DOHH2 (cell line): ENCODE measurements around the gene MED12L.
A peak's percentile ranks its signal among the peaks of the same experiment; 100 is the strongest.

Experiments used
- H3F3A ChIP-seq: fragments of 200-600 bp; sonication (generic), shearing (Covaris generic); 2 replicates; pipeline ENCODE4 v1.6.0; 2016; ENCODE audit warnings: antibody characterized with exemption, mild to moderate bottlenecking; ENCODE audit not compliant: control insufficient read depth, insufficient read depth
- H3K27ac ChIP-seq: fragments of 200-600 bp; sonication (generic); 2 replicates; pipeline ENCODE4 v1.5.1; 2014; ENCODE audit warnings: low read depth, mild to moderate bottlenecking, low read length, moderate library complexity
- H3K27me3 ChIP-seq: fragments of 200-600 bp; sonication (generic); 2 replicates; pipeline ENCODE4 v1.6.1; 2014; ENCODE audit warnings: mild to moderate bottlenecking, low read length, mixed read lengths; ENCODE audit not compliant: control insufficient read depth
- H3K36me3 ChIP-seq: fragments of 200-600 bp; sonication (generic); 2 replicates; pipeline ENCODE4 v1.6.1; 2014; ENCODE audit warnings: mild to moderate bottlenecking, low read length, moderate library complexity, mixed read lengths; ENCODE audit not compliant: control insufficient read depth
- H3K4me1 ChIP-seq: fragments of 200-600 bp; sonication (generic); 2 replicates; pipeline ENCODE4 v1.6.1; 2014; ENCODE audit warnings: mild to moderate bottlenecking, low read length, mixed read lengths; ENCODE audit not compliant: control insufficient read depth
- H3K4me2 ChIP-seq: fragments of 200-600 bp; sonication (generic); 2 replicates; pipeline ENCODE4 v1.6.0; 2014; ENCODE audit warnings: mild to moderate bottlenecking, low read length, moderate library complexity
- H3K4me3 ChIP-seq: fragments of 200-600 bp; sonication (generic); 2 replicates; pipeline ENCODE4 v1.5.1; 2014; ENCODE audit warnings: mild to moderate bottlenecking, low read length, mixed read lengths
- H3K79me2 ChIP-seq: fragments of 200-600 bp; sonication (generic); 2 replicates; pipeline ENCODE4 v1.6.1; 2014; ENCODE audit warnings: mild to moderate bottlenecking, low read length, mixed read lengths; ENCODE audit not compliant: control insufficient read depth
- H3K9me2 ChIP-seq: fragments of 200-600 bp; sonication (generic); replicated peaks from 2 replicates; pipeline ENCODE4 v1.6.1; 2014; ENCODE audit warnings: mild to moderate bottlenecking, low read length, mixed read lengths; ENCODE audit not compliant: control insufficient read depth
- H3K9me3 ChIP-seq: fragments of 200-600 bp; sonication (generic); 2 replicates; pipeline ENCODE4 v1.6.1; 2014; ENCODE audit warnings: antibody characterized with exemption, low read length, mixed read lengths; ENCODE audit not compliant: control insufficient read depth, insufficient read depth
- H4K20me1 ChIP-seq: fragments of 200-600 bp; sonication (generic); 2 replicates; pipeline ENCODE4 v1.6.0; 2014; ENCODE audit warnings: low read depth, mild to moderate bottlenecking, antibody characterized with exemption, low read length, moderate library complexity; ENCODE audit not compliant: control insufficient read depth, insufficient read depth
- CTCF ChIP-seq: fragments of 200-600 bp; sonication (generic); IDR thresholded peaks from one replicate; pipeline ENCODE4 v1.5.1; 2014; ENCODE audit warnings: antibody characterized with exemption, mild to moderate bottlenecking, low read depth, low read length; ENCODE audit not compliant: poor library complexity, severe bottlenecking
- EZH2phosphoT487 ChIP-seq: fragments of 200-600 bp; sonication (generic); IDR thresholded peaks from 2 replicates; pipeline ENCODE4 v1.6.1; 2017; ENCODE audit warnings: borderline replicate concordance, mild to moderate bottlenecking, antibody characterized with exemption, low read length, moderate library complexity, mixed read lengths

Gene MED12L

GRCh38 chr3:151146071-151146730 lies 60.7 kb downstream of the MED12L start:
- Histone ChIP-seq H3K27ac (no peak overlapping the region), H3K9me3 (no peaks in the 10 kb centered on the region), H3K36me3 (no peaks in the 10 kb centered on the region), H3K4me2 (peak overlapping the region; percentile 66), H4K20me1 (no peaks in the 10 kb centered on the region), H3K4me1 (peaks cover 13% of the 10 kb centered on the region), H3K79me2 (no peaks in the 10 kb centered on the region), H3F3A (no peaks in the 10 kb centered on the region), H3K4me3 (peak overlapping the region; percentile 47), H3K27me3 (0 out of 2 replicates have a peak, but pooled peaks cover 4% of the 10 kb centered on the region), H3K9me2 (no peaks in the 10 kb centered on the region)
- TF ChIP-seq CTCF: peak; percentile 96
- TF ChIP-seq EZH2phosphoT487: no peak

GRCh38 chr3:151146731-151147091 lies 61.2 kb downstream of the MED12L start:
- no peaks in the 10 kb centered on the region for H3K9me2 ChIP-seq
- no peak overlapping the region for H3K4me3 ChIP-seq
- H3K9me3 ChIP-seq: no peaks in the 10 kb centered on the region
- H3F3A ChIP-seq: no peaks in the 10 kb centered on the region
- peaks cover 13% of the 10 kb centered on the region for H3K4me1 ChIP-seq
- 0 out of 2 replicates have a peak, but pooled peaks cover 4% of the 10 kb centered on the region for H3K27me3 ChIP-seq
- no peak overlapping the region for H3K27ac ChIP-seq
- TF ChIP-seq EZH2phosphoT487 (no peak), CTCF (no peak)
- no peaks in the 10 kb centered on the region for H3K36me3 ChIP-seq
- H3K4me2 ChIP-seq: no peak overlapping the region
- no peaks in the 10 kb centered on the region for H4K20me1 ChIP-seq
- no peaks in the 10 kb centered on the region for H3K79me2 ChIP-seq

GRCh38 chr3:151147299-151147698 lies 61.8 kb downstream of the MED12L start:
- Histone ChIP-seq H3K9me3 (no peaks in the 10 kb centered on the region), H4K20me1 (no peaks in the 10 kb centered on the region), H3K4me1 (peaks cover 13% of the 10 kb centered on the region), H3K27me3 (0 out of 2 replicates have a peak, but pooled peaks cover 4% of the 10 kb centered on the region), H3K79me2 (no peaks in the 10 kb centered on the region), H3K4me2 (no peak overlapping the region), H3K36me3 (no peaks in the 10 kb centered on the region), H3K27ac (no peak overlapping the region), H3F3A (no peaks in the 10 kb centered on the region), H3K9me2 (no peaks in the 10 kb centered on the region), H3K4me3 (no peak overlapping the region)
- TF ChIP-seq CTCF (no peak), EZH2phosphoT487 (no peak)
